Stimulated activated CD4-positive, alpha-beta T cell treated with anti-CD3 and anti-CD28 coated beads, Interleukin-1b, Interleukin-23, amount 100 ng/mL, for 24 hours (primary cell): ENCODE data around the gene SEMA3A.

Experiments used
- DNase-seq, 4 experiments: peaks; one replicate each; pipeline ENCODE4 v3.0.0-alpha.2; 2020; ENCODE audit warnings: low read depth in 4 of 4, low spot score in 1 of 4

Gene SEMA3A

GRCh38 chr7:84022009-84022408, 172.6 kb downstream of the SEMA3A start:
- no peak for DNase-seq

GRCh38 chr7:84021292-84021908, 173.2 kb downstream of the SEMA3A start:
- no peak for DNase-seq

DNA sequence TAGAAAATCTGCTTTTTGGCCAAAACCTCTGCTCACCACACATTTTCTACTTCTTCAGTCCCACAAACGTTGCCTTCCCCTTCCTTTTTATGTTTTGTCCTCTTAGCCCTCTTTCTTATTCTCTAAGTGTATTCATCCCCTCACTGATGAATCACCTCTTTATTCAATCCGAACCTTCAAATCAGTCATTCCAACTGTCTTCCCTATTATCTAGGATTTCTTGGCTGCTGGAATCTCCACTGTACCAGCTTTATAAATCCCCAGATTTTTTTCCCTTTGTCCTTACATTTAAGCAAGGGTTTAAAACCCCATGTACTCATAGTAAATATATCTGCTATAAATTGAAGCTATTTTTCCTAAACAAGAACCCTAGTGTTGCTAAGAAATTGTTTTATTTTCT, 176.9 kb downstream of the SEMA3A start:
- no peak for DNase-seq

DNA sequence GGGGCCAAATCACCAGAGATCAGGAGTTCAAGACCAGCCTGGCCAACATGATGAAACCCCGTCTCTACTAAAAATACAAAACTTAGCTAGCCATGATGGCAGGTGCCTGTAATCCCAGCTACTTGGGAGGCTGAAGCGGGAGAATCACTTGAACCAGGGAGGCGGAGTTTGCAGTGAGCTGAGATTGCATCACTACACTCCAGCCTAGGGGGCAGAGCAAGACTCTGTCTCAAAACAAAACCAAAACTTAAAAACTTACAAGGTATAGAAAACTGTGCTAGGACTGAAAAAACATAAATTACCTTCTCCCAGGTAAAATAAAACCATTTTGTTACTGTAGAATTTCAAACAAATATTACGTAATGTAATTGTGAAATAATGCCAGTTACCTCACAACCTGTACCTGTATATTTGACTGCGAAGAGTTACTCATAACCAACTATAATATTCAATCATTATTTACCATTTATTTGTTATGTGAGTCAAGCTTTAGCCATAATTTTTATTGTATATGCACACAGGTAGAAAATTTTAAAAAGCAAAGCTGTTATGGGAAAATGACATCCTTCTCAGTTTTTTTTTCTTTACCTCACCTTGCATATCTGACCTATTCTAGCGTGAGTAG, 180.9 kb downstream of the SEMA3A start:
- DNase-seq: no peak

GRCh38 chr7:84009782-84010181, 184.8 kb downstream of the SEMA3A start:
- no peak for DNase-seq

- no peak for DNase-seq
These were observed 185.5 kb downstream of the SEMA3A start for GRCh38 chr7:84009051-84009450.

DNA sequence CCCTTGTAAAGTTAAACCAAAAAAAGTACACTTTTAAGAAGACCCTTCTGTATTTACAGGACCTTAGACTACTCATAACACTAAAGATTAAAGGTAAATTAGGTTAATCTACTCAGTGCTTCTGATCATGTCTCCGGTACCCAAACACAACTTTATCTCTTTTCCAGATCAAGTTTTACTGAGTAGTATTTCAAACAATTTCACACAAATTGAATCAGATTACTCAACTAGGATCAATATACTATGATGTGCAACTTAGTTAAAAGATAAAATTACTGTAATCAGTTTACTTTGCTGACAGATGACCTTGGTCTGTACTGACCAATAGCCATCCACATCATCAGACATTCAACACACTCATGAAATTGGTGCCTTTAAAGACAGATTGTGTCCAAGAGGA, 191.4 kb downstream of the SEMA3A start:
- DNase-seq: no peak

DNA sequence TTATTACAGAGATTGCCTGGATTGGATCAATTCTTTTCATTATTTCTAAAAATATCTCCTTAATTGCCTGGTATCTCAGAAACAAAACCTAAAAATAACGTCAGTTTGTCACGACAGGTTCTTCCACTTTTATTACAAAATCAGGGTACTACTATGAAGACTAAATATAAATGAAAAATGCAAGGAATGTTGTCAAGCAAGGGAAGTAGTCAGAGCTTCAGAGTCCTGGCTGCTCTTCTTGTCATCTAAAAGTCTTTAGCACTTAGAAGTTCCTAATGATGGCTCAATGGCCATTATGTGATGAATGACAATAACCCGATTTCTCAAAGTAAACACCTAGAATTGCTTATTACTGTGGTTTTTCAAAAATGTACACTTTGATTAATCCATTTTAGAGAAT, 192.2 kb downstream of the SEMA3A start:
- no peak for DNase-seq

DNA sequence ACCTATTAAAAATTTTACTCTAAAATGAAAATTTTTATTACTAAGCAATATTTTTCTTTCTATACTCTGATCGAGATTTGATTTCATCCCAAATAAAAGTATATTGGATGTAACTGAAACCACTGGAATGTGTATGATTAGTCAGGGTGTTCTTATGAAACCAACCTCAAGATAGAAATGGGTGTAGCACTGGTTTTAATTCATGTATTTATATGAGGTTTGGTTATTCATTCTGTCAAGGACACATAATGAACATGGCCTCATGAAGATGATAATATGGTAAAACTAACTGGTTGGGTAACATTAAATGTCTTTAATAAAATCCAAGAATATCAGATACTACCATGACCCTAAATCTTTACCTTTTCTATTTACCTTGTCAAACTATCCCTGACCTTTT, 197.7 kb downstream of the SEMA3A start:
- no peak for DNase-seq

GRCh38 chr7:83987764-83988163, 206.8 kb downstream of the SEMA3A start:
- DNase-seq: no peak

DNA sequence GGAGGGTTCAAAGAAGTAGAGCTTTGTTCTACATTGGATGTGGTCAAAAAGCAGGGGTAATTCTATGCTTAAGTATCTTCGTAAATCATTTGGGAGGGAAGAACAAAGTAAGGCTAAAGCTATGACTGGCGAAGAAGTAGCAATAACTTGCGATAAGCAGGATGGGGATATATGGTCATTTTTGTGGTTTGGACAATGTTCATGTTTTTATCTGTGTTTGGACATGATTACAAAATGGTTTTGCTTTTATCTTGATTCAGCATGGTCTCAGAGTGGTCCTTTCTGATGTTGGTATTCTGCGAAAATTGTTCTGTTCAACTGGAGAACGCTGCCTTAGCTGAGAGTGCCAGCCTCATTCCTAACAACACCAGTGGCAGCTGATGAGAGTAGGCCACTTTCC, 208.8 kb downstream of the SEMA3A start:
- DNase-seq: no peak

DNA sequence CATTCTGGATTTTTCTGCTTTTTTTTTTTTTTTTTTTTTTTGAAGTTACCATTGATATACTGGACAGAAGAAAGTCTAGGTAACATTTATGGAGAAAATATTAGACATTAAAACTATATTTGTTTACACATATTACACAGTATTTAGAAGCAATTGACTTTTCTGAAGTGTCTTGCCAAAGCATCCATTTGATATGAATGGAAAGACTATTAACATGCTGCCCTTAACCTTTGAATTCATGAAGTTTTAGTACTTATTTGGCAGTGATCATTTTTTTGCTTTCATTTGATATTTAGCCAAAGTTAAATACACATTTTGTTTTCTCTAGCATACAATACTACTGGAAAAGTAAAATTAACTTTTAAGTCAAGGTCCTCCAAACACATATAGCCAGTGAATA, 210.0 kb downstream of the SEMA3A start:
- no peak for DNase-seq

- DNase-seq: no peak
These were observed 210.5 kb downstream of the SEMA3A start for GRCh38 chr7:83984076-83984475.

GRCh38 chr7:83983606-83984005, 211.0 kb downstream of the SEMA3A start:
- DNase-seq: no peak

DNA sequence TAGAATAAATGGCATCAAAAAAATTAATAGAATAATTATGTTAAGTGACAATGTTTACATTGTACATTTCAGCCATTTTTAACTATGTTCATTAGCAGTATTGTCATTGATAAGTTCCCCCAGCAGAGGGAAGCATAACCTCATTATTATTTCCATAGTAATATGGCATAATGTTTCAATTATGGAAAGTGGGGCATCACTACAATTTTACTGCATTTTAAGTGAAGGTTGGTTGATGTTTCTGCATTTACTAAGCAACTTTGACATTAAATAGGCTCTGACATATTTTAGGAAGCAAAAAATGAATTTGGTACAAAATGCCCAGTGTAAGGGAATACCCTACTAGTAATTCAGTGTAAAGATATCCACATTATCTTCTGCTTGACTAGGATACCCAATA, 218.3 kb downstream of the SEMA3A start:
- no peak for DNase-seq

GRCh38 chr7:83970081-83970480, 224.5 kb downstream of the SEMA3A start:
- no peak for DNase-seq

GRCh38 chr7:83964318-83964717, 230.3 kb downstream of the SEMA3A start:
- no peak for DNase-seq

DNA sequence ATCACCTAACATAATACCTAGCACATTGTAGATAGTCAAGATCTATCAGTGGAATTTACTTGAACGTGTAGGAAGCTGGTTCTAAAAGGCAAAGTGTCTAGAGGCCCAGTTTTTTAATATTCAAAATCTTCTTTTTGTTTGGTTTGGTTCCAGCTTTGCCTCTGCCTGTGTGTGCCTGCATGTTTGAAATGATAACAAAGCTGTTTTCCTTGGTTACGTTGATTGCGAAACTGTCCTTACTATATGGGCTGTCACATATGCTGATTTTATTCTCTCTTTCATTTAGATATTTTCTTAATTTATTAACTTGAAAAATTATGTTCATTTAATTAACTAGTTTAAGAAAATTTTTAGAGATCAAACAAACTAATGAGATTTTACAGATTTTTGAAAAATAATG, 237.3 kb downstream of the SEMA3A start:
- no peak for DNase-seq

- no peak for DNase-seq
These were observed 238.5 kb downstream of the SEMA3A start for GRCh38 chr7:83956104-83956503.

GRCh38 chr7:83952236-83952635, 242.4 kb downstream of the SEMA3A start:
- no peak for DNase-seq

DNA sequence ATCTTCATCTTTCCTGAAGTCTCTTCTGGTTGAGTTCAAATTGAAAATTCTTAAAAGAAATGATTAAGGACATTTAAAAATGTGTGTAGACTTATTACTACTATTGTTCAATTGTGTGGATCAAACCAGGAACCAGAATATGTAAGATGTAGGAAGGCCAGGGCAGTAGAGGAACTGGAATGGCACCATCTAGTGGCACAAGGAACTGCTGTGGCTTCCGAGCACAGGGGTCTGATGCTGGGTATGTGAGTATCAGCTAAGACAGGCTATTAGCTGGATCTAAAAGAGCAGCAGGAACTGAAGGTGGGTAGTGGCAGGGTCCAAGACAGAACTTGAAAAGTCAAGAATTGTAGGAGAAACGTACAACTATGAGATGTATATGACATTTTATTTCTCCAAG, 247.3 kb downstream of the SEMA3A start:
- DNase-seq: no peak

- DNase-seq: no peak
These were observed 247.8 kb downstream of the SEMA3A start for GRCh38 chr7:83946801-83947200.

DNA sequence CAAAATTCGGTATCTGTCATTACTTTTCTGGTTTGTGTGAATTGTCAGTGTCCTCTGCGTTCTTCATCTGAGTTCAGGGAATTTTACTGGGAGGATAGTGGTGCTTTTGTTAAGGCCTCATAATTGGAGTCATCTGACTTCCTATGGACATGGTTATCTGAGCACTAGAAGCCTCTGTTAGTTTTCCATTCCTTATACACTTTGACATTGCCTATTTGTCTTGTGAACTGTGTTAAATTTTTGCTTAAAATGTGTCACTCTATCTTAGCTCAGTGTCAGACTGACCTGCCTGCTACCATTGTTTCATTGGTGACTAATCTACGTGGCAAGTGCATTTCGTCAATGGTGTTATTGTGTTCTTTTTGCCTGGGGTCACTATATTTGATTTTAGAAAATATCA, 253.3 kb downstream of the SEMA3A start:
- no peak for DNase-seq
